GM21576 (cell line): ENCODE measurements around the gene THAP3.

Experiments used
- ATAC-seq: cut with Tn5 transposase; IDR thresholded peaks from one replicate; pipeline ENCODE4 v1.9.1; 2021; ENCODE audit warnings: mild to moderate bottlenecking, moderate library complexity; ENCODE audit not compliant: unreplicated experiment

THAP3 gene

GRCh38 chr1:6666696-6667095 lies 42.0 kb downstream of the THAP3 start:
- ATAC-seq, result no peak

GRCh38 chr1:6667139-6667538 lies 42.5 kb downstream of the THAP3 start:
- no peak for ATAC-seq

GRCh38 chr1:6668503-6668902 lies 43.8 kb downstream of the THAP3 start:
- ATAC-seq, result no peak

- ATAC-seq, result no peak
Measured at GRCh38 chr1:6672558-6672957, 47.9 kb downstream of the THAP3 start.

GRCh38 chr1:6673816-6674398 lies 49.2 kb downstream of the THAP3 start:
- no peak for ATAC-seq

- no peak for ATAC-seq
Measured at GRCh38 chr1:6674771-6675170, 50.1 kb downstream of the THAP3 start.

GRCh38 chr1:6675941-6676340 lies 51.3 kb downstream of the THAP3 start:
- ATAC-seq, result no peak
